Nephron progenitor cell (in vitro differentiated cells): ENCODE measurements around the gene ITPRIPL2.

ENCODE experiments used
- DNase-seq: peaks from one replicate; pipeline ENCODE4 v3.0.0; 2021
- H3K27ac Mint-ChIP-seq: 2 replicates; pipeline ENCODE4 v1.8.0; 2021; ENCODE audit warnings: mild to moderate bottlenecking, moderate library complexity, mixed read lengths
- H3K27me3 Mint-ChIP-seq: 2 replicates; pipeline ENCODE4 v1.8.0; 2021; ENCODE audit warnings: mild to moderate bottlenecking, low read depth, mixed read lengths; ENCODE audit not compliant: poor library complexity
- H3K36me3 Mint-ChIP-seq: 2 replicates; pipeline ENCODE4 v1.8.0; 2021; ENCODE audit warnings: low read depth, mixed read lengths
- H3K4me1 Mint-ChIP-seq: 2 replicates; pipeline ENCODE4 v1.8.0; 2021; ENCODE audit warnings: mixed read lengths
- H3K4me3 Mint-ChIP-seq: 2 replicates; pipeline ENCODE4 v1.8.0; 2021; ENCODE audit warnings: mild to moderate bottlenecking, moderate library complexity, mixed read lengths
- H3K9me3 Mint-ChIP-seq: 2 replicates; pipeline ENCODE4 v1.8.0; 2021; ENCODE audit warnings: mild to moderate bottlenecking, moderate library complexity, mixed read lengths
- TF ChIP-seq, protein P1 (sequence below): fragments of 200-600 bp; sonication (generic); IDR thresholded peaks from 2 replicates; pipeline ENCODE4 v1.5.0; 2021; ENCODE audit warnings: antibody characterized with exemption

The ITPRIPL2 gene

DNA sequence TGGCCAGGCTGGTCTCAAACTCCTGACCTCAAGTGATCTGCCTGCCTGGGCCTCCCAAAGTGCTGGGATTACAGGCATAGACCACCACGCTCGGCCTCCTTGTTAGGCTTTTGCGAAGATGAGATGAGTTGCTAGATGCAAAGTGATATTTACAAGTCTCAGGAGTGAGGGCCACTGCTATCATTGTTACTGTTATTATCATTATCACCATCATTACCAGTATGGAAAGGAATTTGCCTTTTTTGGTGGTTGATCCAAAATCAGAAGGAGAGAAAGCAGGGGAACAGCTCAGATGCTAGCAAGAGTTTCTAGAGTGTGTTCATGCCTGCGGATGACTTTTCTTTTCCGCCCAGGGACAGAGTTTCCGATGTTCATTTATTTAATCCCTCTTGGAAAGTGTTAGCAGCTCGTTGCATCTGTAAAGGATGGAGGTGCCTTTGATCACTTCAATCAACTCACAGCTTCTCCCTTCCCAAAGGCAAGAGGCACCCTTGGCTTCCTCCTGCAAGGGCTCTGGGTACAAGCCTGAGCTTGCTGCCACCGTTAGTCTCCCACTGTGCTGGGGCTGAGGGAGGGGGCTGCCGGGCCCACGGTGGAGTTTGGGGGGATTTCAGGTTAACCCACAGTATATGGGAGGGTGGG lies 21.6 kb downstream of the ITPRIPL2 start:
- Mint-ChIP-seq H3K27ac (no peak overlapping the region), H3K4me3 (no peak overlapping the region), H3K27me3 (peaks cover 8% of the 10 kb centered on the region), H3K9me3 (no peaks in the 10 kb centered on the region), H3K36me3 (no peaks in the 10 kb centered on the region), H3K4me1 (peaks cover 67% of the 10 kb centered on the region)
- TF ChIP-seq, protein P1, sequence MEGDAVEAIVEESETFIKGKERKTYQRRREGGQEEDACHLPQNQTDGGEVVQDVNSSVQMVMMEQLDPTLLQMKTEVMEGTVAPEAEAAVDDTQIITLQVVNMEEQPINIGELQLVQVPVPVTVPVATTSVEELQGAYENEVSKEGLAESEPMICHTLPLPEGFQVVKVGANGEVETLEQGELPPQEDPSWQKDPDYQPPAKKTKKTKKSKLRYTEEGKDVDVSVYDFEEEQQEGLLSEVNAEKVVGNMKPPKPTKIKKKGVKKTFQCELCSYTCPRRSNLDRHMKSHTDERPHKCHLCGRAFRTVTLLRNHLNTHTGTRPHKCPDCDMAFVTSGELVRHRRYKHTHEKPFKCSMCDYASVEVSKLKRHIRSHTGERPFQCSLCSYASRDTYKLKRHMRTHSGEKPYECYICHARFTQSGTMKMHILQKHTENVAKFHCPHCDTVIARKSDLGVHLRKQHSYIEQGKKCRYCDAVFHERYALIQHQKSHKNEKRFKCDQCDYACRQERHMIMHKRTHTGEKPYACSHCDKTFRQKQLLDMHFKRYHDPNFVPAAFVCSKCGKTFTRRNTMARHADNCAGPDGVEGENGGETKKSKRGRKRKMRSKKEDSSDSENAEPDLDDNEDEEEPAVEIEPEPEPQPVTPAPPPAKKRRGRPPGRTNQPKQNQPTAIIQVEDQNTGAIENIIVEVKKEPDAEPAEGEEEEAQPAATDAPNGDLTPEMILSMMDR, result no peak
- no peak for DNase-seq

DNA sequence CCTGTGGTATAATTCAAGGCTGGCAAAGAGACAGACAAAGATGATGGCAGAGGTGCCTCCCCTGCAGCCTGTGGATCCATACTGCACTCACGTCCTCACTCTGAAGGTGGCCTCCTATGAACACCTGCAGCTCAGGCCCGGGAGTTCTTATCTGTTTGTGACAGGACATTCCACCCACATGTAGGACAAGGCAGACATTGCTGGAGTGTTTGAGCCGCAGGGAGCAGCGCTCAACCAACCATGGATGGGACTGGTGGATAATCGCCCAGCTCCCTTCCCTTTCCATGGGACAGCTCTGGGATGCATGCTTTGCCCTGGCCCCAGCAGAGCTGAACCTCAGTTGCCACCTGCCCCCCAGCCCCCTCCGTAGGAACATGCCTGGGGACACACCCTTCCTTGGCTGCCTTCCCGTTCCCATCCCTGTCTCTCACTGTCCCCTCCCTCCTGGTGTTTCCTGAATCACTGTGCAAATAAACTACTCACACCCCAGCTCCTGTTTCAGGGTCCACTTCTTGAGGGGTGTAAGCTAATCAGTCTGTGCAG lies 22.2 kb downstream of the ITPRIPL2 start:
- Mint-ChIP-seq H3K27ac (no peak overlapping the region), H3K4me1 (peaks cover 65% of the 10 kb centered on the region)

DNA sequence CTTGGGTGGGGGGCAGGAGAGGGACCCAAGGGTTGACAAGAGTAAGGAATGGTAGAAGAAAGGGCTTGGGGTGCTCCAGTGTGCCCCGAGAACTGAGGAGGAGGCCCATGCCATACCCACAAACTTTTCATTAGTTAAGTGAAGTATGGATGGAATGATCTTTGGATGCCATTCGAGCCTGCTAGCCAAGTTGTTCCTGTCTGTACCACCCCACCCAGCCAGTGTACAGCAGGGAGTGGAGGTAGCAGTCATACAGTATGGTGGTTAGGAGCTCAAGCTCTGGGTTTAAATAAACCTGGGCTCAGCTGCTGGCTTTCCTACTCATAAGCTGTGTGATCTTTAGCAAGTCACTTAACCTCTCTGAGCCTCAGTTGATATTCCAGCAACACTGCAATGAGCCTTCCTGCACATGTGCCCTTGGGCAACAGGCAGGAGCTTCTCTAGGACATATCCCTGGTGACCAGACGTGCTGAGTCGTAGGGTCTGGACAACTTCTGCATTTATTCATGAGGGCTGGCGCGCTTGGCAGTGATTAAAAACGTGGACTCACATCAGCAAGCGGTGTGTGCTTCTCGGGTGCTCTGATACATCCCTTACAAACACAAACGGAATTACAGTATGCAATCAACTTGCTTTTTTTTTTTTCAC lies 22.9 kb downstream of the ITPRIPL2 start:
- Mint-ChIP-seq H3K27ac (no peak overlapping the region), H3K4me1 (peaks cover 58% of the 10 kb centered on the region), H3K9me3 (no peaks in the 10 kb centered on the region), H3K27me3 (peaks cover 8% of the 10 kb centered on the region), H3K36me3 (no peaks in the 10 kb centered on the region), H3K4me3 (no peak overlapping the region)
- TF ChIP-seq, protein P1, result no peak
- DNase-seq, result no peak

More for the DNA sequence above, 22.2 kb downstream of the ITPRIPL2 start:
- no peaks in the 10 kb centered on the region for H3K36me3 Mint-ChIP-seq
- peaks cover 8% of the 10 kb centered on the region for H3K27me3 Mint-ChIP-seq
- TF ChIP-seq, protein P1, result no peak
- DNase-seq, result no peak
- no peaks in the 10 kb centered on the region for H3K9me3 Mint-ChIP-seq
- H3K4me3 Mint-ChIP-seq, result no peak overlapping the region

DNA sequence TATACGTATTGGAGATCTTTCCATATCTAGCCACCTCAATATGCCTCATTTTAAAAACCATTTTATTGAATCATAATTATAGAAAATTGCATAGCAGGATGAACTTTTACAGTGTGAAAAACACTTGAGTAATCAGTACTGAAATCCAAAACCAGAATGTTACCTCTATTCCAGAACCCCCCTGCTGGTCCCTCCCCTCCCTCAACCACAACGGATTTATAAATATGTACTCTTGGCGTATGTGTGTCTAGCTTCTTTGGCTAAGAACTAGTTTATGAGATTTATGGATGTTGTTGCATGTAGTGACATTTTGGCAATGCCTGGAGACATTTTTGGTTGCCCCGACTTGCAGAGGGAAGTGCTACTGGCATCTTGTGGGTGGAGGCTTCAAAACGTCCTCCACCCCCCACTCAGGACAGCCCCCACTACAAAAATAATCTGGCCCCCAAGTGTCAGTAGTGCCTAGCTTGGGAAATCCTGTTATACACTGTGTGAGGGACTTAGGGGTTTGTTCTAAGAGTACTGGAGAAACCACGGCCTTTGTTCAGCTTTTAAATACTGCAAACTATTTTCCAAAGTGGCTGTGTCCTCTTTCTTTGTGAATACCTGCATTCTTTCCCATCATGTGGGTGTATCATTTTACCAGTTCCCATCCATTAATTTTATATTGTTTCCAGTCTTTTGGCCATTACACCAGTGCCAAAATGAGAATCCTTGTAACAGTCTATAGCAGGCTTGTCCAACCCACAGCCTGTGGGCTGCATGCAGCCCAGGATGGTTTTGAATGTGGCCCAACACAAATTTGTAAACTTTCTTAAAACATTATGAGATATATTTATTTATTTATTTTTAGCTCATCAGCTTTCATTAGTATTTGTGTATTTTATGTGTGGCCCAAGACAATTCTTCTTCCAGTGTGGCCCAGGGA lies 23.7 kb downstream of the ITPRIPL2 start:
- DNase-seq, result no peak
- H3K27me3 Mint-ChIP-seq, result peaks cover 8% of the 10 kb centered on the region
- TF ChIP-seq, protein P1, result no peak
- no peak overlapping the region for H3K4me3 Mint-ChIP-seq
- no peaks in the 10 kb centered on the region for H3K9me3 Mint-ChIP-seq
- H3K27ac Mint-ChIP-seq, result peak overlapping the region; percentile 84
- peaks cover 56% of the 10 kb centered on the region for H3K4me1 Mint-ChIP-seq
- no peaks in the 10 kb centered on the region for H3K36me3 Mint-ChIP-seq

DNA sequence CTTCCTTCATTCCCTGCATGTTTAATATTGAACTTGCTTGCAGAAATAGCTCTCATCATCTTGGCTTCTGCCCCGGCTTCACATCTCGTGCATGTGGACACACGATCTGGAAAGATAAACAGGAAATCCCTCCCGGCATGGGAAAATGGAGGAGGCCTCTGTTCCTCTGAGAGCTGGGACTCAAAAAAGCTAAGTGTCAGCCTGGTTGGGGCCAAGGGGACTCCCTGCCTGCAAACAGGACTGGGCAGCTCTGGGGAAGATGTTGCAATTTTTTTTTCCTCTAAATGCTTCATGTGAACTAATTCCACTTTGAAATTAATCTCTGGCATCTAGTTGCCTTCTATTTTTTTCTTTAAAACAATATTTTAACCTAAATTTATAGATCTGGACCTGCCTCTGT lies 24.8 kb downstream of the ITPRIPL2 start:
- no peaks in the 10 kb centered on the region for H3K36me3 Mint-ChIP-seq
- peak; percentile 13 for DNase-seq
- peaks cover 8% of the 10 kb centered on the region for H3K27me3 Mint-ChIP-seq
- H3K27ac Mint-ChIP-seq, result peak overlapping the region; percentile 12
- no peaks in the 10 kb centered on the region for H3K9me3 Mint-ChIP-seq
- TF ChIP-seq, protein P1, result no peak
- H3K4me3 Mint-ChIP-seq, result no peak overlapping the region
- peaks cover 49% of the 10 kb centered on the region for H3K4me1 Mint-ChIP-seq
